Sigmoid colon (tissue), 4 donors: Measurements from ENCODE around the gene CHN2.

Experiments
- CTCF ChIP-seq, 4 experiments: fragments of 450-650 bp in 3 of 4; fragments of 200-600 bp in 1 of 4; IDR thresholded peaks; one replicate each; pipeline ENCODE4 v1.5.1; 2016 to 2019; ENCODE audit warnings: antibody characterized with exemption in 4 of 4, mild to moderate bottlenecking in 3 of 4, moderate library complexity in 2 of 4
- POLR2A ChIP-seq, 2 donors: fragments of 450-650 bp; IDR thresholded peaks; one replicate each; pipeline ENCODE4 v1.6.1; 2016; ENCODE audit warnings: antibody characterized with exemption in 2 of 2, mild to moderate bottlenecking in 2 of 2, moderate library complexity in 2 of 2
- POLR2AphosphoS5 ChIP-seq, 4 donors: sonication (generic); formaldehyde crosslinking; IDR thresholded peaks; one replicate each; pipeline ENCODE4 v1.6.1; 2017; ENCODE audit warnings: antibody characterized with exemption in 4 of 4

- TF ChIP-seq CTCF (IDR thresholded peaks at IDR 0.05) (no peak), POLR2A (IDR thresholded peaks at IDR 0.05) (no peak), POLR2AphosphoS5 (IDR thresholded peaks at IDR 0.05) (no peak)
Measured at GRCh38 chr7:29196191-29196590, 1.6 kb downstream of the CHN2 start.
